Measurements from ENCODE around the gene TBX4.

TBX4 gene

GRCh38 chr17:61467416-61468262, 15.4 kb downstream of the TBX4 start:
- DNase-seq, result no peak

DNA sequence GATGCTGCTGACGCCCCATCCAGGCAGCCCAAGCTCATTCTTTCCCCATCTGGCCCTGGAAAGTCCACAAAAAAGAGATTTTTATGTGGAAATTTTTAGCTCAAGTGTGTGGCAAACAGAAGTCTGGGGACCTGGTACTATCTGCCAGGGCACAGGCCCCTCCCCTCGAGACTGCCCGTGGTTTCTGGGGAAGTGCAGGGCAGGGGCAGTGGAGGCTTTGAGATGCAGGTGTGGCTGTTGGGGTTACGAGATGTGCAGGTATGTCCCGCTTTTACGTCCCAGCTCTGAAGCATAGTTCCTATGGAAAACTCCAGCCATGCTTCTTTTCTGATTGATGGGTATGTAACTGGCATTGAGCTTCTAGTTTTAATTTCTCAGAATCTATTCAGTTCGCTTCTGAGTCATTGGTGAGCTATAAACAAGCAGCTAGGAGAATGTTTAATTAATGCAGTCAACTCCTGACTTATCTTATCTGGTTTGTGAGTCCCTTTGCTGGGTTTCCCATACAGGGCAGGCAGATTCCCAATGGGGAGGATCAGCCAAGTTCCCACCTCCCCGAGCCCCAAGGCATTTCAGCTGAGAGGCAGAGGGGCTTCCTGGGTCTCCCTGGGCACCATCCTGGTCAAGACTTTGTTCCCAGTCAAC, 16.2 kb downstream of the TBX4 start:
- DNase-seq, result no peak

- no peak for DNase-seq
These were observed 17.3 kb downstream of the TBX4 start for GRCh38 chr17:61469474-61469873.

DNA sequence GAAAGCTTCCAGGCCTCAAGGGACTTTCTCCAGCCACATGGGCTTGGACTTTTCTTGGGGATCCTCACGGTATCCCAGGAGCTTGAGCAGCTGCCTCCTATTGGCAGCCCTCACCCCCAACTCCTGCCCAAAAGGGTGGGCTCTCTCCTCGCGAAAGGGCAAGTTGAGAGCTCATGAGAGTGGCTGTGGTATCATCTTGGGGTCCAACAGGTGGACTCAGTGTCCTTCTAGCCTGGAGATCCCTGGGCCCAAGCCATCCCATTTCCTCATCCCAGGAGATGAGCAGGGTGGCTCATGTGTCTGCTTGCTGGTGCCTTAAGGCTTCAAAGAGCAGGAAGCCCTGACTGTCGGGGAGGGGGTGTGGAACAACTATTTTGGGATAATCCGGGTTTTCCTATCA, 17.7 kb downstream of the TBX4 start:
- DNase-seq, result no peak

GRCh38 chr17:61470530-61471136, 18.4 kb downstream of the TBX4 start:
- DNase-seq, result no peak

GRCh38 chr17:61474235-61474927, 22.2 kb downstream of the TBX4 start:
- DNase-seq, result no peak

- DNase-seq, result no peak
These were observed 22.7 kb downstream of the TBX4 start for GRCh38 chr17:61474934-61475333.

- DNase-seq, result no peak
These were observed 23.5 kb downstream of the TBX4 start for GRCh38 chr17:61475726-61476125.

- DNase-seq, result no peak
These were observed 24.4 kb downstream of the TBX4 start for GRCh38 chr17:61476476-61477203.

DNA sequence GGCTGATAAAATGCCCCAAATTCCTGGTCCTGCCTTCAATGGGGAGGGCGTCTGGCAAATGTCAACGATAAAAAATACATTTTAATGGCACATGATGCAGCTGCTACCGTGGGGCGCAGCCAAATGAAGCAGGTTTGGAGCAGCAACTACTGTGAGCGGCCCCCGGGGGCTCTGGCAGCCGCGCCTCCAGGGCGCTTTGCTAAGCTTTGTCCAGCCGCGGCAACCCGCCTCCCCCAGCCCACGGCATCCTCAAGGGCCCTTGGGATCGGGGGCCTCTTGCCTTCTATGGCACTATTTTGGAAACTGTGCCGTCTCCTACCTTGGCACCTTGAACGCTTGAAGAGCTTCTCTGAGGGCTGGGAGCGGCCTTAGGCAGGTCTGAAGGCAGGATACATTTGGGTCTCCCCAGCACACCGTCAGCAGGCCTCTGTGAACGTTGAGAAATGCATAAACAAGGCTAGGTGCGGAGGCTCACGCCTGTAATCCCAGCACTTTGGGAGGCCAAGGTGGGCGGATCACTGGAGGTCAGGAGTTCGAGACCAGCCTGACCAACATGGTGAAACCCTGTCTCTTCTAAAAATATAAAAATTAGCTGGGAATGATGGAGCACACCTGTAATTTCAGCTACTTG, 25.1 kb downstream of the TBX4 start:
- no peak for DNase-seq

DNA sequence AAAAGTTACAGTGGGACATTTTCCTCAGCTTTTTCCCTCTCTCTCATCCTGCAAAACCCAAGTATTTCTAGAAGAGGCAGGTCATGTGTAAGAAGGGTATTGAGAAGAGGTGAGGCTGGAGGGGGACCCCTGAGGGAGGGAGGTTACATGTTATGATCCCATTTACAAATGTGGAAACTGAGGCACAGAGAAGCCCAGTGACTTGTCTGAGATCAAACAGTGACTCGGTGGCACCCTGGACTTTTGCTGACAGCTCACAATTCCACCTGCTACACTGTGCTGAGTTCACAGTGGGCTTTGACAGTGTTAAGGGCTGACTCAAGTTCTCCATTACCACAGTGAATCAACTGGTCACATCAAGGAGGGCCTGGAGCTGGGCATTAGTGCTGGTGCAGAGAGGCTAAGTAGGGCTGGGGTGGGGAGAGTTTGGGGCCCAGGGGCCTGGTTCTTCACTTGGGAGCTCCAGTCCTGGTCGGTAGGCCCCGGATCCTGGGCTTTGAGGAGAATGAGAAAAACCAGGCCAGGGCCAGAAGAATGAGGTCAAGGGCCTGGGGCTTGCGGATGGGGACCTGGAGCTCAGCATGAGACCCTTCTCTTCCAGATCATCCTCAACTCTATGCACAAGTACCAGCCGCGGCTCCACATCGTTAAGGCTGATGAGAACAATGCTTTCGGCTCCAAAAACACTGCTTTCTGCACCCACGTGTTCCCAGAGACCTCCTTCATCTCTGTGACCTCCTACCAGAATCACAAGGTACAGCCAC, 26.0 kb downstream of the TBX4 start:
- no peak for DNase-seq

GRCh38 chr17:61478790-61479492, 26.7 kb downstream of the TBX4 start:
- DNase-seq, result no peak

- DNase-seq, result no peak
These were observed 27.5 kb downstream of the TBX4 start for GRCh38 chr17:61479493-61480413.

DNA sequence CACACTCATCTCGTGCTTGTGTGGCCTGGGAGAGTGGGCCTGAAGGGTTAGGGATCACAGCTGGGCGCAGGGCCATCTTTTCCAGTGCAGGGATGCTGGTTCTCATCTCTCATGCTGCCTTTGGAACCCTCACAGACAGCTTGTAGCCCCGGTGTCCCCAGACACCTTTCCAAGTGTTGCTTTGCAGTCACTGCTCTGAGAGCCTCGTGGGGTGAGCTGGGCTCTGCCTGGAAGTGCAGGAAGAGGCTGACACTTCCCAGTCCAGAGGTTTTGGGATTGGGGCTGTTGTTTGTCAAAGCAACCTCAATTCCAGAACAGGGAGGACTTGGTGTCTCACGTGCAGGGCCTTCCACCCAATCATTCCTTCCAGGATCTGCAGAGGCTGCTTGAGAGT, 28.2 kb downstream of the TBX4 start:
- DNase-seq, result no peak

DNA sequence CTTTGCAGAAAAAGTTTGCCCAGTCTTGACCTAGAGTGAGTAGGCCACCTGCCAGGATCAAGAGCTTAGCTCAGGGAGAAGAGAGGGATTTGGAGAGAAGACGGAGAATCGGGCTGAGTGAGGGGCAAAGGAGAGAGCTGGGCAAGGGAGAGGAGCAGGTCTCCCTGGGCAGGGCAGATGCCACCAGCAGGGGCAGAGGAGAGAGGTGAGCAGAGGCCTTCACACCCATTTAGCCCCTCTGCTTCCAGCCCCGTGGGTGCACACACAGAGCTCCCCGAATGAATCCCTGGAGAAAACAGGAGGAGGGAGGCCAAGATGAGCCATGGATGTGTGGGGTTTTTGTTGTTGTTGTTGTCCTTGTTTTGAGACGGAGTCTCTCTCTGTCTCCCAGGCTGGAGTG, 29.2 kb downstream of the TBX4 start:
- DNase-seq, result no peak

- no peak for DNase-seq
These were observed 30.2 kb downstream of the TBX4 start for GRCh38 chr17:61482467-61482866.

GRCh38 chr17:61483778-61484116, 31.5 kb downstream of the TBX4 start:
- no peak for DNase-seq

DNA sequence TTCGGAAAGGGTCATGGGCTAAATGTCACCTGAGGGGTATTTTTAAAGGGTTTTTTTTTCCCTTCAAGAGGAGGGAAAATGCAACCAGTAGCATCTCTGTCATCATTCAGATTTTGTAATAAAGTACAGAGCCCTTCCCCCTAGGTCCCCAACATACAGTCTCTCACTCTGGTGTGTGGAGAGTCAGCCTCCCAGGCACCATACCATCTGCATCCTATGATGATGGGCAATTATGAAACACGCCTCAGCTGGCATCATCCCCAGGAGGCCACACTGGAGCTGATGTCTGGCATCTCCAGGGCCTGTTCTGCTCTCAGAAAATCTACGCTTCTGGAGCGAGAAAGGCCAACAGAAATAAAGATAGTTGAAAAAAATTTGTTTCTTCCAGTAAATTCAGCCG, 32.0 kb downstream of the TBX4 start:
- DNase-seq, result no peak

- no peak for DNase-seq
These were observed 33.0 kb downstream of the TBX4 start for GRCh38 chr17:61485067-61485775.

Measured in NCI-H1436 treated with DMSO at 0.1 percent for 48 hours (cell line).